Measurements from ENCODE around the gene GSN.

The GSN gene

DNA sequence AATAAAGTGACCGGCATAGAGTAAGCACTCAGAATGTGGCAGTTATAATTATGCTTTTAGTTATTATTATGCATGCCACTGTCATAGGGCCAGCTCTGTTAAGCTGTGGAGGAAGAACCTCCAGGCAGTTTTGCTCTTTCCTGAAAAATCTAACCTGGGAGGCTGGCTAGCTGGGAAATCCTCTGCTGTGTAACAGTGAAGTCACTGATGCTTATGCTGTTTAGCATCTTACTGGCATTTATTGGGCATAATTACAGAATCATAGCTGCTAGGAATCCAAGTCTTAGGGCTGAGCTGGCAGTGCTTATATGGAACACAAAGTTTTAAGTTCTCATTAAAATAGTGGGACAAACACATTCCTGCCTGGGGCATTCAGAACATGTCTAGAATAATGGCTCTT lies 5.5 kb upstream of the GSN start:
- H3K4me3 ChIP-seq (ENCODE audit: low read depth, low read length), result no peak overlapping the region
- peaks cover 59% of the 10 kb centered on the region for H3K27me3 ChIP-seq (ENCODE audit: control insufficient read depth, insufficient read depth, low read length)
- H3K36me3 ChIP-seq (ENCODE audit: control insufficient read depth, insufficient read depth, low read length), result no peaks in the 10 kb centered on the region
- no peaks in the 10 kb centered on the region for H3K9me3 ChIP-seq (ENCODE audit: control insufficient read depth, insufficient read depth, low read depth, low read length)
- H3K27ac ChIP-seq (ENCODE audit: low read depth, low read length), result no peak overlapping the region
- peaks cover 25% of the 10 kb centered on the region for H3K4me1 ChIP-seq (ENCODE audit: control insufficient read depth, insufficient read depth, low read length)
- H3K9ac ChIP-seq (ENCODE audit: low read length), result no peak overlapping the region

DNA sequence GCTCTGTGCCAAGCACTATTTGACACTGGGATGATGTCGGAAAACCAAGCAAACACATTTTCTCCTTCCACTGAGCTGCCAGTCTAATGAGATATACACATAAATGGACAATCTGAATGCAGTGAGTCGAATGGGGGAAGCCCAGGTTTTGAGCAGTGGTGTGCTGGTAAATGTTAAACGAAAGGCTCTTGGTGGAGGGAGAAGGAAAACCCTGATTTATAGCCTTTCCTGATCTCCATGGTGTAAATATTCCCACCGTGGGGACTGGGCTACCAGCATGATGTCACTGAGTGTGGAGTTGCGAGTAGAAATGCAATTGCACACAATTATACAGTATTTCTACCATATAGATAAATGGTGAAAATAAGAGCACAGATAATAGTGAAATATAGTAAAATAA lies 5.0 kb upstream of the GSN start:
- Histone ChIP-seq H3K27ac (ENCODE audit: low read depth, low read length) (no peak overlapping the region), H3K9ac (ENCODE audit: low read length) (no peak overlapping the region), H3K4me3 (ENCODE audit: low read depth, low read length) (no peak overlapping the region), H3K27me3 (ENCODE audit: control insufficient read depth, insufficient read depth, low read length) (peaks cover 62% of the 10 kb centered on the region), H3K9me3 (ENCODE audit: control insufficient read depth, insufficient read depth, low read depth, low read length) (no peaks in the 10 kb centered on the region), H3K4me1 (ENCODE audit: control insufficient read depth, insufficient read depth, low read length) (peaks cover 28% of the 10 kb centered on the region), H3K36me3 (ENCODE audit: control insufficient read depth, insufficient read depth, low read length) (no peaks in the 10 kb centered on the region)

DNA sequence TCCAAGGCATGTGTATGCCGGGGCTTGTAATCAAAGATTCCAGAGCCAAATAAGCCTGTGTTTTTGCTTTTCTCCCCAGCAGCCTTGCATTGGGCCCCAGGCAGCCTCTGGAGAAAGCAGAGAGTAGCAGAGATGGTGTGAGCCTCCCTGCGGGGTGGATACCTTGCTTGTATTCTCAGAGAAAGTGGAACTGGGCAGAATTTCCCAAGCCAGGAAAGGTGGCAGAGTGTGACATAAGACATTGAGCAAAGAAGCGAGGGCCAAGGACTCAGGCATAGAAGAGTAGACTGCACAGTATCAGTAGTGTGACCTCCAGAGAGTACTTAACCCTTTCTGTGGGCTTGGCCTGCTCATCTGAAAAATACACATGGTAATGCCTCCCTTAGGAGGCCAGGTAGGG lies 1.6 kb upstream of the GSN start:
- no peak overlapping the region for H3K9ac ChIP-seq (ENCODE audit: low read length)

DNA sequence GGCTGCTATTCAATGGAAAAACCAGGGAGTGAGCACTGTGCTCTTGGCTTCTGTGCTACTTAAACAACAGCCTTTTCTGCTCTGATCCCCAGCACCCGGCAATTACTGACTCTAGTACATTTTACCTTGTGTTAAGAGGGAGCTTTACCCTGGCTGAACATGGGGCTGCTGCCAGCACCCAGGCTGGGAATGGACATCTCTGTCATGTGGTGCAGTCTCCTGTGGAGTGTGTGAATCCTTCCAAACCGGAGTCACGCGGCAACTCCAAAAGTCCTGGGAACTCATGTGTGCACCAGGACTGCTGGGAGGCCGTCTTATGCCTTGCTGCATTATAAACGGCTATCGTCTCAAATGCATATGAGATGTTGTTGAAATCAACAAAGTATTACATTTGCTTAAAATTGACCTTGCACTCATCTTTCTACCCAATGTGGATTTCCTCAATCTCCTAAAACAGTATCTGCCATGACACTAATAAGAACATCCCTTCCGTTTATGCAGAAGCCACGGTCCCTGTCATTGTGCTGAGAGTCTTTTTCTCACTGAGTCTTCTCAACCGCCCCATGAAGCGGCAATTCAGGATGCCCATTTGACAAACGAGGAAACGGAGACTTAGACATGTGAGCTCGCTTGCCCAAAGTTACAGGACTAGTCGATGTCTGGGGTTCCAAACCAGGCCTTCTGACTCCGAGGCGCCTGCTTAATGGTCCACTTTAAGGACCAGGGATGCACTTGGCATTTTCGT lies 884 bp upstream of the GSN start:
- Histone ChIP-seq H3K9ac (ENCODE audit: low read length) (peak overlapping the region; percentile 64), H3K27me3 (ENCODE audit: control insufficient read depth, insufficient read depth, low read length) (peaks cover 73% of the 10 kb centered on the region), H3K4me1 (ENCODE audit: control insufficient read depth, insufficient read depth, low read length) (peaks cover 32% of the 10 kb centered on the region), H3K9me3 (ENCODE audit: control insufficient read depth, insufficient read depth, low read depth, low read length) (no peaks in the 10 kb centered on the region), H3K27ac (ENCODE audit: low read depth, low read length) (no peak overlapping the region), H3K36me3 (ENCODE audit: control insufficient read depth, insufficient read depth, low read length) (no peaks in the 10 kb centered on the region), H3K4me3 (ENCODE audit: low read depth, low read length) (peak overlapping the region; percentile 69)

More for the DNA sequence above, 1.6 kb upstream of the GSN start:
- peaks cover 76% of the 10 kb centered on the region for H3K27me3 ChIP-seq (ENCODE audit: control insufficient read depth, insufficient read depth, low read length)
- H3K27ac ChIP-seq (ENCODE audit: low read depth, low read length), result no peak overlapping the region
- peaks cover 29% of the 10 kb centered on the region for H3K4me1 ChIP-seq (ENCODE audit: control insufficient read depth, insufficient read depth, low read length)
- H3K9me3 ChIP-seq (ENCODE audit: control insufficient read depth, insufficient read depth, low read depth, low read length), result no peaks in the 10 kb centered on the region
- no peaks in the 10 kb centered on the region for H3K36me3 ChIP-seq (ENCODE audit: control insufficient read depth, insufficient read depth, low read length)
- H3K4me3 ChIP-seq (ENCODE audit: low read depth, low read length), result no peak overlapping the region

DNA sequence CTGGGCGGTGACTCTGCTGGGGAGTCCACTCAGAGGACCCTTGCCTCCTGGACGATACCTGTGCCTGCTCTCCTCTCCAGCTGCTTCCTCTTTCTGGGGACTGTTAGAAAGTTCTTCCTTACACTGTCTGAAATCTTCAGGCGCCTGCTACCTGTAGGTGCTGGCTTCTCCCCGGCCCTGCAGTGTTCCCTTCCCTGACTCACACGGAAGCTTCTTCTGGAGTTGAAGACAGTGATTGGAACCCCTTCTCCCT lies 562 bp downstream of the GSN start:
- Histone ChIP-seq H3K9ac (ENCODE audit: low read length) (peak overlapping the region; percentile 20), H3K4me3 (ENCODE audit: low read depth, low read length) (peak overlapping the region; percentile 85), H3K27me3 (ENCODE audit: control insufficient read depth, insufficient read depth, low read length) (peaks cover 70% of the 10 kb centered on the region), H3K36me3 (ENCODE audit: control insufficient read depth, insufficient read depth, low read length) (no peaks in the 10 kb centered on the region), H3K27ac (ENCODE audit: low read depth, low read length) (no peak overlapping the region), H3K4me1 (ENCODE audit: control insufficient read depth, insufficient read depth, low read length) (peaks cover 31% of the 10 kb centered on the region), H3K9me3 (ENCODE audit: control insufficient read depth, insufficient read depth, low read depth, low read length) (no peaks in the 10 kb centered on the region)

DNA sequence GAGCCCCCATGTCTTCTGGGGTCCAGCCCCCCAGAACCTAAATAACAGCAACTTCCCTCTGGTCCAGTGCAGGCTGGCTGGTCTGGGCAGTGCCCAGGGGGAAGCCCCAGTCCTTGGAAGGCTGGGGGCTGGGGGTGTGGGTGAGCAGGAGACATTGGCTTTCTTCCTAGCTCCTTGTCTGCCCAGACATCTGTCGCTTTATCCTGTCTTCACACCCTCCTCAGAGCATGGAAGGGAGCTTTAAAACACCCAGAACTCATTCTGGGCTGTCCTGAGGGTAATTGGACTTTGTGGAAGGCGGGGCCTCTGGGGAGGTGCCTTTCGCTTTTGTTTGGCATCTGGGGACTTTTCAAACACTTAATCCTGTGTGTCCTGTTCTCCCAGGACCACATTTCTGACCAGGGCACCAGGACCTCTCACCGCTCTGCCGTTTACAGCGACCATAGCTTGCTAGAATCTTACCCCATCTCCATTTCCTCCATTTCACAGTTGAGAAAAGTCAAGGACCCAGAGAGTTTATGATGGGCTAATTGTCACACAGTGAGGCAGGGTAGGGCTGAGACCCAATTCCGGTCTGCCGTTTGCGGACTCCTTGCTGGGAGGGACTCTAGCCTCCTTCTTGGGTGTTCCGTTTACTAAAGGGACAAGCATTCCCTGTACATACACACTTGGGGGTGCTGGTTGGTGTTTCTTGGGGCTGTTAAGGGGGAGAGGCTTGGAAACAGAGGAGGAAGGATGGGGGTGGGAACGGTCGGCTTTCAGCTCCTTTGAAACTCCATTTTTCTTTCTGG lies 1.1 kb downstream of the GSN start:
- H3K4me1 ChIP-seq (ENCODE audit: control insufficient read depth, insufficient read depth, low read length), result peaks cover 31% of the 10 kb centered on the region
- peaks cover 69% of the 10 kb centered on the region for H3K27me3 ChIP-seq (ENCODE audit: control insufficient read depth, insufficient read depth, low read length)
- H3K27ac ChIP-seq (ENCODE audit: low read depth, low read length), result no peak overlapping the region
- no peaks in the 10 kb centered on the region for H3K36me3 ChIP-seq (ENCODE audit: control insufficient read depth, insufficient read depth, low read length)
- peak overlapping the region; percentile 85 for H3K4me3 ChIP-seq (ENCODE audit: low read depth, low read length)
- no peaks in the 10 kb centered on the region for H3K9me3 ChIP-seq (ENCODE audit: control insufficient read depth, insufficient read depth, low read depth, low read length)
- H3K9ac ChIP-seq (ENCODE audit: low read length), result peak overlapping the region; percentile 20

DNA sequence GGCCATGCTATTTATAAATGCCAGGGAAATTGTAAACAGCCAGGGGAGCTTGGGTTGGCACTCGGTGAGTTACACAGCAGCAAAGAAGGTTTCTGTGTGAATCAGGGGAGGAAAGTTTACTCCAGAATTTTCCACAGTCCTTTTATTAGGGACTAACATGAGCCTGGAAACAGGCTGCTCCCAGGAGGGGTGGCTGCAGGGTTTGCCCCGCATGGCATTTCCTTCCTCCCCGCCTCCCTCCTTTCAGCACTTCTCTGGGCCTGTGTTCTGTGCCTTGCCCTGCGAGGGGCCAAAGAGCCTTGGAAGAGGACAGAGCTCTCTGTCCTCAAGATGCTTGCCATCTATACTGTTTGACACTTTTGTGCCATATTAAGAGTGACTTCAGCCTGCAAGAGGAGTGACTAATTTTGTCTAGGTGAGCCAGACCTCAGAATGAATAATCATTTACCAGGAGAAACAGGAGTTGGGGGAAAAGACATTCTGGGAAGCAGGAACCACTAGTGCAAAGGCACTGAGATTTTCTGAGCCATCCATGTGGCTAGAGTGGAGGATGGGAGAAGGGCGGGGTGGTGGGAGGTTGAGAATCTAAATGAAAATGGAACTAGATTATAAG lies 1.8 kb downstream of the GSN start:
- H3K36me3 ChIP-seq (ENCODE audit: control insufficient read depth, insufficient read depth, low read length), result no peaks in the 10 kb centered on the region
- H3K27ac ChIP-seq (ENCODE audit: low read depth, low read length), result no peak overlapping the region
- peaks cover 63% of the 10 kb centered on the region for H3K27me3 ChIP-seq (ENCODE audit: control insufficient read depth, insufficient read depth, low read length)
- H3K4me3 ChIP-seq (ENCODE audit: low read depth, low read length), result peak overlapping the region; percentile 85
- H3K4me1 ChIP-seq (ENCODE audit: control insufficient read depth, insufficient read depth, low read length), result peaks cover 31% of the 10 kb centered on the region
- H3K9ac ChIP-seq (ENCODE audit: low read length), result no peak overlapping the region
- H3K9me3 ChIP-seq (ENCODE audit: control insufficient read depth, insufficient read depth, low read depth, low read length), result no peaks in the 10 kb centered on the region

DNA sequence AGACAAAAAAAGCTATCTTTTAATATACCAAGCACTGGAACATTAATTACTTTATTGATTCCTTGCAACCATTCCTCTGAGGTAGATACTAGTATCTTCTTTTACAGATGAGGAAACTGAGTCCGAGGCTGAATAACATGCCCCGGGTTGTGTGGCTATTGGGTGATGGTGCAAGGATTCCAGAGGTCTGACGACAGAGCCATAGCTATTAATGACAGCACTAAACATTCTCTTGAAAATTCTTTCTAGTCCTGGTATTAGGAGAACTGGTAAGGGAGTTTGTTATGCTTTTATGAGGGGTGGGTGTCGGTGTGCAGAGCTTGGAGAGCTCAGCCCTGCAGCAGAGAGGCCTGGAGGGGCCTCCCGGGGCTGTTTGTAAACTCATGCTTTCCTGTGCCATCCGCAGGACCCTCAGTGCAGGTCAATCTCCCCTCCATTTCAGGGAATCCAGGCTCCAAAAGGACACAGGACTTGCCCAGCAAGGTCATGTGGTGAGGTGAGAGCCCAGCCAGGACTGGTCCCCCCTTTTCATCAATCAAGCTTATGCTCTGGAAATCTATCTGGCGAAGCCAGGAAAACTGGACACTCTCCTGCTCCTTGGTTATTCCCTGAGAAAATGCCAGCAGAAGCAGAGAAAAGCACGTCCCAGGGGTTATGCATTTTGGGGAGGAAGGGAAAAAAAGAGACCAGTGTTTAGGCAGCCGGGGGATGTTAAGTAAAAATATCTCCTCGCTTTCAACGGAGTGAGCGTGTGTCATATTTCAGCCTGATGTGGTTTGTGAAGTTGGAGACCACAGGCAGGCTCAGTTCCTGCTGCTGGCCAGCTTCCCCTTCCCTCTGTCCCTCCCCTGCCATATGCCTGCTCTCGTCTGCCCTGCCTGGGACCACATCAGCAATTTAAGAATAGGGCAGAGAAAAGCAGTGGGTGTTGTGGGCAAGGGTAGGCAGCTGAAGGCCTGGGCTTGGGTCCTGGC lies 3.7 kb downstream of the GSN start:
- Histone ChIP-seq H3K36me3 (ENCODE audit: control insufficient read depth, insufficient read depth, low read length) (no peaks in the 10 kb centered on the region), H3K27me3 (ENCODE audit: control insufficient read depth, insufficient read depth, low read length) (peaks cover 51% of the 10 kb centered on the region), H3K4me1 (ENCODE audit: control insufficient read depth, insufficient read depth, low read length) (peaks cover 31% of the 10 kb centered on the region), H3K9me3 (ENCODE audit: control insufficient read depth, insufficient read depth, low read depth, low read length) (no peaks in the 10 kb centered on the region), H3K9ac (ENCODE audit: low read length) (no peak overlapping the region), H3K4me3 (ENCODE audit: low read depth, low read length) (no peak overlapping the region), H3K27ac (ENCODE audit: low read depth, low read length) (no peak overlapping the region)

DNA sequence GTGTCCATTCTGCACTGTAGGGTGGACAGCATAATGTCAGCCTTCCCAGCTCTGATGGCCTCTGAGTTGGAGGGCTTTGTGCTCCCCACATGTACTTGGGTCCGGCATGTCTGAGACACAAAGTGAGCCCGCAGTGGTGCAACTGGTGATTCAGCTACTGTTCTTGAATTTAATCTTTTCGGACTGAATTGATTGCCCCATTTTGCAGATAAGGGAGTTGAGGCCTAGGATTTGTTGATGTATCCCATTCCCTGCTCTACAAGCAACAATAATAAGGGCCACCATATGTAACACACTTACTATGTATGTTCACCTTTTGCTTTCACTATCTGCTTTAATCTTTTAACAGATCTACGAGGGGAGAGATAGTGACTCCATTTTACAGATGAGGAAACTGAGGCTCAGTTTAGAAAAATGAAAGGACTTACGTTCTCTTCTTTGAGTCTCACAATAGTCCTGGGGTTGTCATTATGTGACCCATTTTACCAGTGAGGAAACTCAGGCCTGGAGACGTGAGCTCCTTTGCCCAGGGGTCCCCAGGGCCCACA lies 4.5 kb downstream of the GSN start:
- H3K9ac ChIP-seq (ENCODE audit: low read length), result no peak overlapping the region
- no peaks in the 10 kb centered on the region for H3K36me3 ChIP-seq (ENCODE audit: control insufficient read depth, insufficient read depth, low read length)
- peaks cover 42% of the 10 kb centered on the region for H3K27me3 ChIP-seq (ENCODE audit: control insufficient read depth, insufficient read depth, low read length)
- H3K4me3 ChIP-seq (ENCODE audit: low read depth, low read length), result no peak overlapping the region
- H3K27ac ChIP-seq (ENCODE audit: low read depth, low read length), result no peak overlapping the region
- peaks cover 25% of the 10 kb centered on the region for H3K4me1 ChIP-seq (ENCODE audit: control insufficient read depth, insufficient read depth, low read length)
- H3K9me3 ChIP-seq (ENCODE audit: control insufficient read depth, insufficient read depth, low read depth, low read length), result no peaks in the 10 kb centered on the region

DNA sequence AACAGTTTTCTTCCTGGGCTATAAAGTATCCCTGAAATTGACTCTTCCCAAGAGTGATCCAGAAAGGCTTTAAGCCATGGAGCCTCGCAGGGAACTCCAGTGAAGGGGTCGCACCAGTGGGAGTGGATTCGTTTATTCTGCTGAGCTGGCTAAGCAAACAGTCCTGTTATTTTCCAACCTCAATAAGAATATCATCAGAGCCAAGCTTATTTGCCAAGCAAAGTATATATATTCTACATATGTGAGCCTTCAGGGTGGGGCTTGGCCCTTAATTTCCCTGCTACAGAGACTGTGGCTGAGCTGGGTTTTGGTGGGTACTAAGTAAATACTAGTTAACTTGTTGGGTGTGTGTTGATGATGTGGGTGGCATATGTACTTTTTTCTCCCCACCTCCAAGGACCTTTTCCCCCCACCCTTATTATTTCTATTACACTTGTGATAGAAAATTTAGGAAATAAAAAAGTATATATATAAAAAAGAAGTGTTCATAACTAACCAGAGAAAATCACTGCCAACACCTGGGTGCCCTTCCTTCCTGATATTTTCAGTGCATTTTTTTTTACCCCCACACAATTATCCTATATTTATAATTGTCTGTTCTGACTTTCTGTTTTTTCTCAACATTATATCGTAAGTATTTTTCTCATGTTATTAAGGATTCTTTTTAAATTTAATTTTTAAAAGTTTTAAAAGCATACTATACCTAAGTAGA lies 5.3 kb downstream of the GSN start:
- H3K36me3 ChIP-seq (ENCODE audit: control insufficient read depth, insufficient read depth, low read length), result no peaks in the 10 kb centered on the region
- no peak overlapping the region for H3K9ac ChIP-seq (ENCODE audit: low read length)
- H3K4me3 ChIP-seq (ENCODE audit: low read depth, low read length), result no peak overlapping the region
- H3K9me3 ChIP-seq (ENCODE audit: control insufficient read depth, insufficient read depth, low read depth, low read length), result no peaks in the 10 kb centered on the region
- H3K4me1 ChIP-seq (ENCODE audit: control insufficient read depth, insufficient read depth, low read length), result peaks cover 25% of the 10 kb centered on the region
- H3K27me3 ChIP-seq (ENCODE audit: control insufficient read depth, insufficient read depth, low read length), result peaks cover 38% of the 10 kb centered on the region
- H3K27ac ChIP-seq (ENCODE audit: low read depth, low read length), result no peak overlapping the region
